Astrocyte of the cerebellum (primary cell): ENCODE measurements around the gene LZTS3.

ENCODE experiments used
- DNase-seq: peaks from one replicate; pipeline ENCODE4 v3.0.0-alpha.2; 2011; ENCODE audit warnings: low read depth
- H3K4me3 ChIP-seq: 2 replicates; pipeline ENCODE4 v1.5.1; 2011; ENCODE audit warnings: mild to moderate bottlenecking, low read depth, low read length, moderate library complexity
- CTCF ChIP-seq: IDR thresholded peaks from 2 replicates; pipeline ENCODE4 v1.5.1; 2012; ENCODE audit warnings: low read length, low read depth, moderate library complexity, mild to moderate bottlenecking; ENCODE audit errors: missing control alignments
- in situ Hi-C: cut with HindIII; loops from 2 replicates; pipeline ENCODE4 v1.10.0; 2017; ENCODE audit warnings: low sequenced_read_pairs

The LZTS3 gene

GRCh38 chr20:3199976-3200755 lies 26.8 kb upstream of the LZTS3 start:
- DNase-seq = no peak
- TF ChIP-seq CTCF = no peak
- in situ Hi-C loops = no loop called here
- no peak overlapping the region for H3K4me3 ChIP-seq

- H3K4me3 ChIP-seq = no peak overlapping the region
- in situ Hi-C loops = no loop called here
- TF ChIP-seq CTCF = no peak
- no peak for DNase-seq
Observed at GRCh38 chr20:3199206-3199605, 25.9 kb upstream of the LZTS3 start.

- DNase-seq = no peak
- in situ Hi-C loops = no loop called here
- TF ChIP-seq CTCF = no peak
- H3K4me3 ChIP-seq = no peak overlapping the region
Observed at GRCh38 chr20:3195590-3196237, 22.4 kb upstream of the LZTS3 start.

GRCh38 chr20:3194617-3195280 lies 21.4 kb upstream of the LZTS3 start:
- TF ChIP-seq CTCF = no peak
- in situ Hi-C loops = no loop called here
- DNase-seq = no peak
- H3K4me3 ChIP-seq = no peak overlapping the region

- no peak for TF ChIP-seq CTCF
- no peak overlapping the region for H3K4me3 ChIP-seq
- in situ Hi-C loops = no loop called here
- no peak for DNase-seq
Observed at GRCh38 chr20:3193806-3194616, 20.7 kb upstream of the LZTS3 start.

GRCh38 chr20:3192226-3193015 lies 19.1 kb upstream of the LZTS3 start:
- no peak for TF ChIP-seq CTCF
- H3K4me3 ChIP-seq = no peak overlapping the region
- no peak for DNase-seq
- in situ Hi-C loops = no loop called here
